IMR-90 (cell line): ENCODE data around the gene SLC17A6. TPM values are rescaled to one million over a fixed set of nuclear protein-coding genes. Genes with fewer than 3 reads are reported as not detected.

ENCODE experiments used
- ATAC-seq: fragments of 200-7000 bp; cut with Tn5 transposase; 2 replicates; pipeline ENCODE4 v1.9.1; 2020; ENCODE audit warnings: low read depth, mild to moderate bottlenecking, moderate library complexity
- BruUV-seq: library from RNA; stranded (reverse); fragments of 400-500 nt; replicated peaks from 2 replicates; lab custom pipeline; 2021; lab: Mats Ljungman, UMichigan
- CTCF ChIA-PET: fragments of 300-600 bp; formaldehyde crosslinking; extraction: SDS; loops from one replicate; lab custom pipeline; 2021; ENCODE audit warnings: antibody characterized with exemption; lab: Yijun Ruan, JAX
- POLR2A ChIA-PET: fragments of 300-600 bp; sonication (Branson Sonifier 250); formaldehyde crosslinking; loops from one replicate; lab custom pipeline; 2022; ENCODE audit warnings: antibody characterized with exemption; ENCODE audit not compliant: unreplicated experiment; lab: Charles Lee
- DNase-seq: peaks from one replicate; pipeline ENCODE4 v3.0.0; 2013
- H2AFZ ChIP-seq: replicated peaks from 2 replicates; pipeline ENCODE3; 2013; ENCODE audit warnings: low read length, mild to moderate bottlenecking; ENCODE audit not compliant: poor library complexity
- H2AK5ac ChIP-seq: 2 replicates; pipeline ENCODE4 v1.6.1; 2013; ENCODE audit warnings: low read depth, low read length, inconsistent platforms
- H2AK9ac ChIP-seq: replicated peaks from 2 replicates; pipeline ENCODE3; 2013; ENCODE audit warnings: mild to moderate bottlenecking, low read depth, low read length, moderate library complexity; ENCODE audit not compliant: poor library complexity
- H2BK120ac ChIP-seq: 2 replicates; pipeline ENCODE4 v1.6.1; 2013; ENCODE audit warnings: low read depth, low read length, inconsistent platforms
- H2BK15ac ChIP-seq: 3 replicates; pipeline ENCODE4 v1.6.1; 2013; ENCODE audit warnings: low read depth, low read length, inconsistent platforms
- H2BK20ac ChIP-seq: 2 replicates; pipeline ENCODE4 v1.6.1; 2013; ENCODE audit warnings: low read depth, mild to moderate bottlenecking, inconsistent platforms, low read length, moderate library complexity
- H2BK5ac ChIP-seq: 2 replicates; pipeline ENCODE4 v1.6.1; 2013; ENCODE audit warnings: mild to moderate bottlenecking, low read depth, low read length, inconsistent platforms; ENCODE audit not compliant: poor library complexity, severe bottlenecking
- H3K14ac ChIP-seq: replicated peaks from 2 replicates; pipeline ENCODE4 v1.6.1; 2013; ENCODE audit warnings: low read depth, low read length, inconsistent platforms
- H3K18ac ChIP-seq: 2 replicates; pipeline ENCODE4 v1.6.1; 2013; ENCODE audit warnings: low read depth, low read length, control low read depth
- H3K23ac ChIP-seq: 2 replicates; pipeline ENCODE4 v1.6.1; 2013; ENCODE audit warnings: low read depth, low read length, inconsistent platforms
- H3K27ac ChIP-seq: 2 replicates; pipeline ENCODE4 v1.5.1; 2013; ENCODE audit warnings: mild to moderate bottlenecking, control low read depth, low read length; ENCODE audit not compliant: insufficient read depth
- H3K27me3 ChIP-seq: 2 replicates; pipeline ENCODE4 v1.6.1; 2013; ENCODE audit warnings: low read length; ENCODE audit not compliant: control insufficient read depth, insufficient read depth
- H3K36me3 ChIP-seq: 2 replicates; pipeline ENCODE4 v1.6.1; 2013; ENCODE audit warnings: low read length, mixed read lengths; ENCODE audit not compliant: control insufficient read depth, insufficient read depth
- H3K4ac ChIP-seq: 2 replicates; pipeline ENCODE4 v1.6.1; 2013; ENCODE audit warnings: low read depth, low read length, inconsistent platforms
- H3K4me1 ChIP-seq: 2 replicates; pipeline ENCODE4 v1.6.1; 2013; ENCODE audit warnings: low read length, mixed read lengths; ENCODE audit not compliant: control insufficient read depth, insufficient read depth
- H3K4me2 ChIP-seq: 2 replicates; pipeline ENCODE4 v1.6.1; 2013; ENCODE audit warnings: low read depth, mild to moderate bottlenecking, control low read depth, low read length, moderate library complexity
- H3K4me3 ChIP-seq: 2 replicates; pipeline ENCODE4 v1.5.1; 2013; ENCODE audit warnings: low read depth, mild to moderate bottlenecking, control low read depth, low read length, moderate library complexity; ENCODE audit not compliant: insufficient read depth
- H3K56ac ChIP-seq: 2 replicates; pipeline ENCODE4 v1.6.1; 2013; ENCODE audit warnings: low read length, inconsistent platforms; ENCODE audit not compliant: insufficient read depth; ENCODE audit errors: extremely low read depth
- H3K79me1 ChIP-seq, 2 experiments: 2 replicates each; pipeline ENCODE4 v1.6.1; 2013; ENCODE audit warnings: low read length in 2 of 2, inconsistent platforms in 1 of 2, low read depth in 1 of 2
- H3K9ac ChIP-seq: 2 replicates; pipeline ENCODE4 v1.6.1; 2013; ENCODE audit warnings: low read depth, low read length, control low read depth
- H3K9me1 ChIP-seq: 2 replicates; pipeline ENCODE4 v1.6.1; 2013; ENCODE audit warnings: low read length, inconsistent platforms; ENCODE audit not compliant: insufficient read depth
- H3K9me3 ChIP-seq: 2 replicates; pipeline ENCODE4 v1.6.1; 2013; ENCODE audit warnings: low read length; ENCODE audit not compliant: control insufficient read depth, insufficient read depth
- H4K20me1 ChIP-seq: 2 replicates; pipeline ENCODE4 v1.6.1; 2013; ENCODE audit warnings: low read length, inconsistent platforms; ENCODE audit not compliant: insufficient read depth
- H4K5ac ChIP-seq: 2 replicates; pipeline ENCODE4 v1.6.1; 2013; ENCODE audit warnings: mild to moderate bottlenecking, low read depth, low read length, control low read depth
- H4K8ac ChIP-seq, 2 experiments: 2 replicates each; pipeline ENCODE4 v1.6.1; 2013; ENCODE audit warnings: low read depth in 2 of 2, low read length in 2 of 2, control low read depth in 1 of 2, inconsistent platforms in 1 of 2
- H4K91ac ChIP-seq: 2 replicates; pipeline ENCODE4 v1.6.1; 2013; ENCODE audit warnings: low read depth, low read length, inconsistent platforms; ENCODE audit not compliant: insufficient read depth
- BHLHE40 ChIP-seq: fragments of 150-350 bp; IDR thresholded peaks from 2 replicates; pipeline ENCODE4 v1.6.1; 2016; ENCODE audit warnings: mild to moderate bottlenecking, low read depth, low read length
- CEBPB ChIP-seq: IDR thresholded peaks from 2 replicates; pipeline ENCODE4 v1.6.1; 2012; ENCODE audit warnings: low read depth, low read length, improper control_type of control experiment
- MAFK ChIP-seq: IDR thresholded peaks from 2 replicates; pipeline ENCODE4 v1.6.1; 2012; ENCODE audit warnings: low read depth, low read length, improper control_type of control experiment
- dilution Hi-C: fragments of 300-500 bp; cut with HindIII; formaldehyde crosslinking; loops from one replicate; pipeline ENCODE4 v1.14.3; 2018; ENCODE audit warnings: low sequenced_read_pairs; ENCODE audit not compliant: unreplicated experiment
- in situ Hi-C: fragments of 300-500 bp; cut with MboI; formaldehyde crosslinking; loops from 3 replicates; pipeline ENCODE4 v1.14.3; 2019; ENCODE audit warnings: low sequenced_read_pairs, inconsistent platforms, mixed read lengths
- intact Hi-C: fragments of 100-400 bp; cut with micrococcal nuclease; formaldehyde crosslinking; loops from 2 replicates; pipeline ENCODE4 v1.10.0; 2022
- polyA plus RNA-seq, 3 experiments: library from polyadenylated mRNA; depleted of rRNA; stranded (reverse); fragments of >200 nt; gene quantifications; 2 replicates each; pipeline ENCODE4 v1.2.3, GENCODE V29; 2012; ENCODE audit warnings: low replicate concordance in 1 of 3
- total RNA-seq: library from RNA; depleted of rRNA; stranded (reverse); fragments of >200 nt; gene quantifications from 2 replicates; pipeline ENCODE4 v1.2.3, GENCODE V29; 2012
- TF ChIP-seq, protein P1 (sequence below): fragments of 150-350 bp; IDR thresholded peaks from 2 replicates; pipeline ENCODE4 v1.6.1; 2016; ENCODE audit warnings: low read depth, mild to moderate bottlenecking, low read length, moderate library complexity, borderline replicate concordance

Gene SLC17A6
- total and polyA plus RNA-seq, 2 of the 4 experiments (the other 2 are of a cell fraction), result not detected

DNA sequence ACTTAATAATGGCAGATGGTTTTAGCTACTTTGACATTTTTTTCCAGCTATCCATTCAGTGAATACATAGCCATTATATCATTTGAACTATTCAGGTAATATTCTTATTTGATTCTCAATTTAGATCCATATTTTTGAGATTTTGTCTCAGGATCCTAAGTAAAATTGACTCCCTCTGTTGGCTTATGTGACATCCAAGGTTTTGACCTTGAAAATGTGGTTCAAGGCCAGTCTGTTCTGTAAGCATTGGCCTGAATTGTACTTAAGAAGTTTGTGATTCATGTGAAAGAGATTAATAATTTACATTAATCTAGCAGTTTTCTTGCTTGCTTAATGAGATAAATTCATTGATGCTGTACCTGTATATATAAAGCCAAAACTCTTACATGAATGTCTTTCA lies 1.6 kb upstream of the SLC17A6 start:
- Histone ChIP-seq H2BK15ac (no peak overlapping the region), H2BK120ac (no peak overlapping the region), H3K27me3 (peaks cover 14% of the 10 kb centered on the region), H3K56ac (no peak overlapping the region), H3K4me1 (no peaks in the 10 kb centered on the region), H2AK9ac (no peak overlapping the region), H3K27ac (no peak overlapping the region), H3K4me3 (no peak overlapping the region), H2BK5ac (no peak overlapping the region), H3K9me1 (no peaks in the 10 kb centered on the region), H2BK20ac (no peak overlapping the region), H3K4ac (no peak overlapping the region), H3K14ac (no peak overlapping the region), H3K9ac (no peak overlapping the region), H2AFZ (no peak overlapping the region), H3K4me2 (no peak overlapping the region), H4K5ac (no peak overlapping the region), H2AK5ac (no peak overlapping the region), H3K36me3 (no peaks in the 10 kb centered on the region), H3K9me3 (0 out of 2 replicates have a peak, but pooled peaks cover 2% of the 10 kb centered on the region), H3K79me1 (no peaks in the 10 kb centered on the region), H4K8ac (no peak overlapping the region), H3K23ac (no peak overlapping the region), H4K20me1 (no peaks in the 10 kb centered on the region), H3K18ac (no peak overlapping the region), H4K91ac (no peak overlapping the region)
- no peak for ATAC-seq
- no TSS peak for BruUV-seq
- POLR2A ChIA-PET, result no interaction called here
- in situ Hi-C loops, result loop anchor here (10.0 kb wide), 1 partner anchor 448 kb away; no protein-coding TSS in a partner anchor
- dilution Hi-C loops, result no loop called here
- intact Hi-C loops, result no loop called here
- DNase-seq, result no peak
- CTCF ChIA-PET, result no interaction called here
- TF ChIP-seq, protein P1, sequence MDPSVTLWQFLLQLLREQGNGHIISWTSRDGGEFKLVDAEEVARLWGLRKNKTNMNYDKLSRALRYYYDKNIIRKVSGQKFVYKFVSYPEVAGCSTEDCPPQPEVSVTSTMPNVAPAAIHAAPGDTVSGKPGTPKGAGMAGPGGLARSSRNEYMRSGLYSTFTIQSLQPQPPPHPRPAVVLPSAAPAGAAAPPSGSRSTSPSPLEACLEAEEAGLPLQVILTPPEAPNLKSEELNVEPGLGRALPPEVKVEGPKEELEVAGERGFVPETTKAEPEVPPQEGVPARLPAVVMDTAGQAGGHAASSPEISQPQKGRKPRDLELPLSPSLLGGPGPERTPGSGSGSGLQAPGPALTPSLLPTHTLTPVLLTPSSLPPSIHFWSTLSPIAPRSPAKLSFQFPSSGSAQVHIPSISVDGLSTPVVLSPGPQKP, result no peak
- TF ChIP-seq MAFK (no peak), BHLHE40 (no peak), CEBPB (no peak)
